Measurements from ENCODE around the gene TREML4.
"Not testable (repeated sequence)": the region's sequence is repeated elsewhere in the genome, so short reads cannot be mapped to it uniquely, and the experiment has no call there.

Gene TREML4

GRCh38 chr6:41208439-41209106 is 19.6 kb upstream of the TREML4 start:
- no peak for DNase-seq

DNA sequence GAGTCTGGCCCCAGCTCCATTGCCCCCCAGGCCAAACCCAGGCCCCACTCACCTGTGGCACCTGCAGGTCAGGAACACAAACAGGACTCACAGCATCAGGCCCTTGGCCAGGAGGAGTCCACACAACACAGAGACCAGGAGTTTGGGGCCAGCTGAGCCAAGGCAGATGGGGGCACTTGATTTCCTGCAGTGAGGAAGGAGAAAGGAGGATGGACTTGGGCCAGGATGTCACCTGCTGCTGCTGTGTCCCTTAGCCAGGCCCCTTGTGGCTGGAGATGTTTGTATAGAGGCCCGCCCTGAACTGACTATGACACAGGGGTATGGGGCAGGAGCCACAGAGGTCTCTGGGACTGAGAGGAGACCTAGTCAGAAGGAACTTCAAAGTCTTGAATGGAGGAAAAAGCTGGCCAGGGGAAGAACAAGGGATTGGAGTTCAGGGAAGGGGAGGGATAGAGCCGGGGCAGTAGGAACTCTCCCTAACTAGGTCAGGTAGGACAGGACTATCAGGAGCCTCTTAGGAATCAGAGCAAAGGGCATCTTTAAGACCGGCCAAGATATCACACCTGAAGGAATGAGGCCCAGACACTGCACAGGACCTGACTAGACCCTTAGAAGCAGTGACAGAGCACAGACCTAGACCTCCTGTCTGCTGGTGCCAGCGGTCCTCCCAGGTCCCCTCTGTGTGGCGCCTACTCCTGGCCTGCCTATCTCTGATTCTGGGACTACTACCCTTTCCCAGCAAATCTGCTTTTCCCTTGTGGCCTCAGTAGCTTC is 18.4 kb upstream of the TREML4 start:
- DNase-seq, result peak; percentile 12

- no peak for DNase-seq
Observed at GRCh38 chr6:41214559-41215238, 13.4 kb upstream of the TREML4 start.

DNA sequence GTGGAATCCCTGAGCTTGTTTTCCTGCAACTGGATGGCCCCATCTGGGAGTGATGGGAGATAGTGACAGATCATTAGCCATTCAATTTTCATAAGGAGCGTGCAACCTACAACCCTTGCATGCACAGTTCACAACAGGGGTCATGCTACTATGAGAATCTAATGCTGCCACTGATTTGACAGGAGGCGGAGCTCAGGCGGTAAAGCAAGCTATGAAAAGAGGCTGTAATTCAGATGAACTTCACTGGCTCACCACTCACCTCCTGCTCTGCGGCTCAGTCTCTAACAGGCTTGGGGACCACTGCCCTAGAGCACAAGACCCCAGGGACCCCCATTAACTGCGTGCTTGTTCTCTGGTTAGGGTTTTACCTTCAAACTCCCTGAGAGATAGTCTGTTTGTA is 12.4 kb upstream of the TREML4 start:
- no peak for DNase-seq

GRCh38 chr6:41216616-41217015 is 11.5 kb upstream of the TREML4 start:
- no peak for DNase-seq

- no peak for DNase-seq
Observed at GRCh38 chr6:41222045-41222444, 6.1 kb upstream of the TREML4 start.

DNA sequence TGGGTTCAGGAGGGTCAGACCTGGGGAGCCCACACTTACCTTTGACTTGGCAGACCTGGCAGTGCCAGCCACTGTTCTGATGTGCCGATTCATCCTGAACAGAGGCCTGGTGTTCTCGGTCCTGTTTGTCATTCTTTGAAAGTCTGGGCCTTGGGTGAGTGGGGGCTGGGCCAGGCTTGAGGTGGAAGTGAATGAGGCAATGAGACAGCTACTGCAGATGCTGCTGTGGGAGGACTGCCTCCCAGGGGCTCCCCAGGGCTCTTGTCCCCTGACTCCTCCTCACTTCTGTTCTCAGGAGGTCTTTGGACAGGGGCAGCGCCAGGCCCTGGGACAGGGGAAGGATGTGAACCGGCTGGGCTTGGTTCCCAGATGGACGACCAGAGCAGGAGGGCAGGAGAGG is 5.6 kb upstream of the TREML4 start:
- DNase-seq, result no peak

DNA sequence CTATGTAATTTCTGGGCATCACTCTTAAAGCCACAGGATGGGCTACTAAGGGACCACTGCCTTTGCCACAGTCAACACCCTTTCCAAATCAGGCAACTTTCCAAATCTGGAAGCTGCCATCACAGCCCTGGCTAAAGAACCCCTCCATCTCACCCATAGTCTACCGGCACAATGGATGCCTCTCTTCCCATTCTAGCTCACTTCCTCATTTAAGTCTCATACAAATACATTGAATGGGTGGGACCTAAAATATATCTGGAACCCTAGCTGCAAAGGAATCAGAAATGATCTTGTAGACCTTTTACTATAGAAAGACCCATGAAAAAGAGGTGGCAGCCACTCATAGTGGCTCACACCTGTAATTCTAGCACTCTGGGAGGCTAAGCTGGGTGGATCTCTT is 3.3 kb upstream of the TREML4 start:
- no peak for DNase-seq

GRCh38 chr6:41226752-41227151 is 1.4 kb upstream of the TREML4 start:
- peak; percentile 48 for DNase-seq

DNA sequence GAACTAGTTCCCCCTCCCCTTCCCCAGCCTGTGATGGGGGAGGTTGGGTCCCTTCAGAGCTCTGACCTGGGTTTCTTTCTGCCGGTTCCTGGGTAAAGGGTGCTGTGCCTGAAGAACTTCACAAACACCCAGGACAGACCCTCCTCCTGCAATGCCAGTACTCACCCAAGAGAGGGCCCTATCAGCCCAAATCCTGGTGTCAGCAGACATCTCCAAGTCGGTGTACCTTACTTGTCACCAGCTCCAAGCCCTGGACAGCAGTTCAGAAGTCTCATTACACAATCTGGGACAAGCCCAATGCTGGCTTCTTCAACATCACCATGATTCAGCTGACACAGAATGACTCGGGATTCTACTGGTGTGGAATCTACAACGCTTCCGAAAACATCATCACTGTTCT is 467 bp downstream of the TREML4 start:
- no peak for DNase-seq

DNA sequence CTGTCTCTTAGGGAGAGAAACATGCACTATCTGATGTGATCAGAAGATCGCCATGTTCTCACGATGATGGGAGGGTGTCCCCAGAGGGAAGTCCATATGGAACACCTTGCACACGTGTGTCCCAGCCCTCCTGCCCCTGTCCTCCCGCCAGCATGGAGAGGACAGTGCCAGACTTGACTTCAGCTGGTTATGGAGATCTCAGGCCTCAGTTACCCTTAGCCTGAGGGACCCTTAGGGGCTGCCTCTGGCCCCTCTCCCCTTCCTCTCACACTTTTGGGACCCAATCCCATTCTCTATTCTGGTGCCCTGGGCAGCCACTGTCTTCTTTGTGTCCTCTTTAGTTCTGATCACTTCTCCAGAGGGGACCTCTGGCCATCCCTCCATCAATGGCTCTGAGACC is 1.6 kb downstream of the TREML4 start:
- DNase-seq, result no peak

DNA sequence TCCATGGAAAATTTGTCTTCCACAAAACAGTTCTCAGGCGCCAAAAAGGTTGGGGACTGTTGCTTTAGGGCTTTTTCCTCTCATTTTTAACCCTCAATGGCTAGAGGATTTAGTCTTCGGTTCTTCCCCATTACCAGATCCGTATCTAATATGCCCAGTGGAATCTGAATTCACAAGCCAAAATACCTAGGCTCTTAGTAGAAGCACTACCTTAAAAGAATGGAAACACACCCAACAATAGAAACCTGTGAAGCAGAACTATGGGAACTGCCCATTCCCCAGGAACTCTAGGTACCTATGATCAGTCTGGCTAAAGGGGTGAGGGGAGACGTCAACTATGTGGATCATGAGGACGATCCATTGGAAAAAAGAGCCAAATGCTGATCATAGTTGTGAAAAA is 3.1 kb downstream of the TREML4 start:
- no peak for DNase-seq

- DNase-seq, result peak; percentile 27
Observed at GRCh38 chr6:41232667-41233066, 4.5 kb downstream of the TREML4 start.

- DNase-seq, result no peak
Observed at GRCh38 chr6:41236276-41236675, 8.1 kb downstream of the TREML4 start.

DNA sequence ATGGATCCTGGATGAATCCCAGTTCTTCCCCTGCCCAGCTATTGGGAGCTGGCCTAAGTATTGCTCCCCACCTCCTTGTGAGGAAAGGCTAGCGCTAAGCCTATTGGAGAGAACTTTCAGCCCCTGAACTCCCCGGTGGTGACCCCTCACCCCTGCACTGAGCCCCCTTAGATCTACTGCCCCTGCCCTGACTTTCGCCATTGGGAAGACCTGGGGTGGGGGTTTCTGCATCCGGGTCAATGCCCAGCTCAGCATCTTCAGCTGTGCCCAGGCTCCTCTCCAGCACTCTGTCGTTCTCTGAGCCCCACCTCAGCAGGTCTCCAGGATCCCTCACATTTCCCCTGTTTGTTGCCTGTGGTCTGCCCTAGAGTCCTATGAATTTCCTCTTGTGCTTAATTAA is 9.0 kb downstream of the TREML4 start:
- no peak for DNase-seq

GRCh38 chr6:41239467-41240159 is 11.5 kb downstream of the TREML4 start:
- no peak for DNase-seq

DNA sequence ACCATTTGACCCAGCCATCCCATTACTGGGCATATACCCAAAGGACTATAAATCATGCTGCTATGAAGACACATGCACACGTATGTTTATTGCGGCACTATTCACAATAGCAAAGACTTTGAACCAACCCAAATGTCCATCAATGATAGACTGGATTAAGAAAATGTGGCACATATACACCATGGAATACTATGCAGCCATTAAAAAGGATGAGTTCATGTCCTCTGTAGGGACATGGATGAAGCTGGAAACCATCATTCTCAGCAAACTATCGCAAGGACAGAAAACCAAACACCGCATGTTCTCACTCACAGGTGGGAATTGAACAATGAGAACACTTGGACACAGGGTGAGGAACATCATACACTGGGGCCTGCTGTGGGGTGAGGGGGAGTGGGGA is 18.4 kb downstream of the TREML4 start:
- not testable (repeated sequence) for DNase-seq

- DNase-seq, result no peak
Observed at GRCh38 chr6:41247288-41247865, 19.2 kb downstream of the TREML4 start.

GRCh38 chr6:41247882-41248705 is 19.9 kb downstream of the TREML4 start:
- DNase-seq, result no peak

DNA sequence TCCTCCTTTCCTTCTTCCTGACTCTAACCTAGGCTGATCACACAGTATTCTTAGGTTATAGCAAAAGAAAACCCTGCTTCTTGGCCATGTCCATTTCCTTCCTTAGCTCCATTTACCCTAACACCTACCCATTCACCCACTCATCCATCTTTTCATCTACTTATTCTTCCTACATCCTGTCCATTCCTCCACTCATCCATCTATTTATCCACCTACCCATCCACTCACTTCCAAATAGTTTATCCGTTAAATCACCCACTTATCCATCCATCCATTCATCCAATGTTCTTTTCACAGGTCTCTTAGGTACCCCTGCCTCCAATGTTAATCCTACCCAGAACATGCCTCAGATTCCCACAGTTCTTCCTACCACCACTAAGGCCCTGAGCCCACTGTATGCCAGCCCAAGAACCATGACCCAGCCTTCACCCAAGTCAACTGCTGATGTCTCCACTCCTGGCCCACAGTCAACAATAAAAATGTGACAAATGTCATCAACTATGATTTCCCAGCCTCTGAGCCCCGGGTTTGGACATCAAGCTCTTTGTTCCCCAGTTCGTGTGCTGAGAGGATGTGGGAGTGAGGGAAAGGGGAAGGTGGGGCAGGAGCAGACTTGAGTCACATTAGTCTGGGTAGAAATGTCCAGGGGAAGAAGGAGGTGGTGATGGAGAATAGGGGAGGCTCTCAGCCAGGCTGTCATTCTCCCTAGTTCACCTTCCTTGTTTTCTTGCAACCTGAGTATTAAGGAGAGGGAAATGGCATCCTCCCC is 24.4 kb downstream of the TREML4 start:
- no peak for DNase-seq

DNA sequence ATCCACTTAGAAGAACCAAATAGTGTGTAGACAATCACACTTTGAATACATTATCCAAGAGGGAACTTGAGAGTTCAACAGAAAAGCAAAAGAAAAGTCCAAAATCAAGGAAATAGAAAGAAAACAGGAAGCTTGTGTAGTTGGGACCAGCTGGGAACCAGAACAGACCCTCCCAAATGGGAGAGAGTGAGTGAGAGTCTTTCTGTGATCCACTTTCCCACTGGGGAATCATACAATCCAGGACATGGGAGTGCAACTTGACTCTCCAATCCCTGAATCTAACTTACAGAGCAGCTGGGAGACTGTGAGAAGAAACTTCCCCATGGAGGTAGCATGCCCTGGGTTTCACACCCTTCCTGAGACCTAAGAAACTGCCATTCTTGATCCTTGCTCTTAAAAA is 27.0 kb downstream of the TREML4 start:
- DNase-seq, result no peak

Measured in NCI-H69 (cell line).